WI38 (cell line): ENCODE results near the gene MAP7D1.

Experiments used
- H3K4me3 ChIP-seq: 2 replicates; pipeline ENCODE4 v1.5.1; 2011; ENCODE audit warnings: low read depth, mild to moderate bottlenecking, control low read depth, low read length
- CTCF ChIP-seq: IDR thresholded peaks from 2 replicates; pipeline ENCODE4 v1.5.1; 2012; ENCODE audit warnings: low read depth, mild to moderate bottlenecking, control low read depth, low read length

MAP7D1 gene

DNA sequence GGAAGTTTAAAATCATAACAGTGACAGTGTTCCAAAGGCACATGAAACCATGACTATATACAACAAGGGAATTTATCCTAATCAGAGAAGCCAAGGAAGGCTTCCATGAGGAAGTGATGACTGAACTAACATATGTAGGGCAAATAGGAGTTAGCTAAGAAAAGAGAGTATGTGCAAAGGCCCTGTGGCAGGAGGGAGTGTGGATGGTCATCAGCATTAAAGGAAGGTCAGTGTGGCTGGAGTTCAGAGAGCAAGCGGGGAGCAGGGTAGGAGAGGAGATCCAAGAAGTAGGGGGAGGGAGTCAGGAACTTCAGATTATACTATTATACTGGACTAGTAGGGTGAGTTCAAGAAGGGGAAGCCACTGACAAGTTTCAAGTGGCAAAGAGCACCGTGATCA lies 8.4 kb downstream of the MAP7D1 start:
- no peak overlapping the region for H3K4me3 ChIP-seq
- TF ChIP-seq CTCF: no peak

DNA sequence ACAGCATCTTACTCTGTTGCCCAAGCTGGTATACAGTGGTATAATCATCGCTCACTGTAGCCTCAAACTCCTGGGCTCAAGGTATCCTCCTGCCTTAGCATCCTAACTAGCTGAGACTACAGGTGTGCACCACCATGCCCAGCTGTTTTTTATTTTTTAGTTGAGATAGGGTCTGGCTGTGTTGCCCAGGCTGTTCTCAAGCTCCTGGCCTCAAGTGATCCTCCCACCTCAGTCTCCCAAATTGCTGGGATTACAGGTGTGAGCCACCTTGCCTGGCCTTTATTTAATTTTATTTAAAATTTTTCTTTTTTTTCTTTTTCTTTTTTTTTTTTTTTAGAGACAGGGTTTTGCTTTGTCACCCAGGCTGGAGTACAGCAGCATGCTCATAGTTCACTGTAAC lies 9.2 kb downstream of the MAP7D1 start:
- TF ChIP-seq CTCF: no peak

GRCh38 chr1:36166136-36166535 lies 10.2 kb downstream of the MAP7D1 start:
- H3K4me3 ChIP-seq: no peak overlapping the region
- no peak for TF ChIP-seq CTCF

More for the DNA sequence above, 9.2 kb downstream of the MAP7D1 start:
- no peak overlapping the region for H3K4me3 ChIP-seq

DNA sequence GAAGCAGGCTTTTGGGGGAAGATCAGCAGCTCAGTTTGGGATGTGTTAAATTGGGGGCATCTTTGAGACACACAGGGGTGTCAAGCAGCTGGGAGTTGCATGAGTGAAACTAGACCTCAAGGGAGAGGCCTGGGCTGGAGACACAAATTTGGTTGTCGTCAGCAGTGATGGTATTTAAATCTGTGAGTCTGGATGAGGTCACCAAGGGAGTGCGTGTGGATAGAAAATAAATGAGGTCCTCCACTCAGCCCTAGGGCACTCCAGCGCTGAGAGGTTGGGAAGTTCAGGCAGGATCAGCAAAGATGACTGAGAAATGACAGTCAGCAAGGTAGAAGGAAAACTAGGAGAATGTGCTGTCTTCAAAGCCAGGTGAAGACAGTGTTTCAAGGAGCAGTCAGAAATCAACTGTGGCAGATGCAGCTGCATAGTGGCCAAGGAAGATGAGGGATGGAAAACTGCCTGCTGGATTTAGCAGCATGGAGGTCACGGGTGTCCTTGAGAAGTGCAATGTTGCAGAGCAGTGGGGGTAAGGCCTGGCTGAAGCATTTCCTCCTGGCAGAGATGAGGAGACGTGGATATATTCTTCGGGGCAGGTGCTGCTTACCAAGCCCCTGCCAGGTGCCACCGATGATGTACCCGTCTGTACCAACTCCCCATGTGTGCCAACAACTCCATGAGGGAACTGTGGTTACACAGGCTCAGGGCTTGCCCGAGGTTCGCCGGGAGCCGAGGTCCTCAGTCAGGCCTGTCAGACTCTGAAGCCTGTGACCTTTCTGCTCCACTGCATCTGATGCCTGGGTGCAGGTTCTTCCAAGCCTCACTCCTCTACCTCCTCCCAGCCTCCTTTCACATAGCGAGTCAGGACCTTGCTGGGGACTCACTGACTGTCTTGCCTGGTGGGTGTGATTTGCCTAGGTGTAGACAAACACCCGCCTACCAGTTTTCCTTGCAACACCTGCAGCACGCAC lies 11.3 kb downstream of the MAP7D1 start:
- no peak overlapping the region for H3K4me3 ChIP-seq
- TF ChIP-seq CTCF: no peak

DNA sequence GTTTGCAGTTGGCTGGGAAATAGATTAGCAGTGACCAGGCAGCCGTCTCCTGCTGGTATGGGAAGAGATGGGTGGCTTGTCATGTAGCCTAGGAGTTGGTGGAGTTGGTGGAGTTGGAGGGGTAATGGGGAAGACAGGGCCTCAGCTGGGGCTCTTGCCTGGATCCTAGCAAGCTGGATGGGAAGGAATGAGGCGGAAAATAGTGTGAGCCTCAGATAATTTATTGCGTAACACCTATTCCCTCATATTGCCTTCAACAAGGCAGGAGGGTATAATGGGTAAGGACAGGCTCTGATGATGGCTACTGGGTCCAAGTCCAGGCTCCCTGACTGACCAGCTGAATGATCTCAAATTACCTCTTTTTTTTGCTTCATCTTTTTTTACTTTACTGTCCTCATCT lies 12.6 kb downstream of the MAP7D1 start:
- no peak for TF ChIP-seq CTCF
- no peak overlapping the region for H3K4me3 ChIP-seq

DNA sequence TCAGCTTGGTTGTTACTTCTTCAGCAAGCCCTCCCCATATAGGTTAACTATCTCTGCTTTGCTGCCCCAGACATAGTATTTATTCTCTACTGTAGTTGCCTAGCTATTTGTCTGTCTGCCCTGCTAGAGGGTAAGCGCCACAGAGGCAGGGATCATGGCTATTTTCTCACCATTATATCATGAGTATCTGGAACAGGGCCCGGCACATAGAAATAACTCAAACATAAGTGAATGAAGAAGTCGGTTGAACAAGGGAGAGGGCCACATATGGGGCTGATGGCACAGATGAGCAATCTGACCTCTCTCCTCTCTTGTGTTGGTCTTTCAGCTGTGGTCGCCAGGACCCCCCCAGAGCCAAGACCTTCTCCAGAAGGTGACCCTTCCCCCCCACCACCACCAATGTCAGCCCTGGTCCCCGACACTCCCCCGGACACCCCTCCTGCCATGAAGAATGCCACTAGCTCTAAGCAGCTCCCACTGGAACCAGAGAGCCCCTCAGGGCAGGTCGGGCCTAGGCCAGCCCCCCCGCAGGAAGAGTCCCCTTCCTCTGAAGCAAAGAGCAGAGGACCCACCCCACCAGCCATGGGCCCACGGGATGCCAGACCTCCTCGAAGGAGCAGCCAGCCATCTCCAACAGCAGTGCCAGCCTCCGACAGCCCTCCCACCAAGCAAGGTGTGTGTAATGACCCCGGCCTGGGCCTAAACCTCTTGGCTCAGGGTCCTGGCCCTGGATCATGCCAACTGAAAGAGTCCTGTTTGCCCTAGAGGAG lies 14.9 kb downstream of the MAP7D1 start:
- H3K4me3 ChIP-seq: no peak overlapping the region
- TF ChIP-seq CTCF: no peak
